Measurements from ENCODE around the gene MED13L. TPM values are rescaled to one million over a fixed set of nuclear protein-coding genes. Genes with fewer than 3 reads are reported as not detected.

MED13L gene
- total and polyA plus RNA-seq, 2 donors (not counting 3 experiments of a cell fraction or from before 2014, with no cell fraction given): 27.4 to 93.6 TPM

DNA sequence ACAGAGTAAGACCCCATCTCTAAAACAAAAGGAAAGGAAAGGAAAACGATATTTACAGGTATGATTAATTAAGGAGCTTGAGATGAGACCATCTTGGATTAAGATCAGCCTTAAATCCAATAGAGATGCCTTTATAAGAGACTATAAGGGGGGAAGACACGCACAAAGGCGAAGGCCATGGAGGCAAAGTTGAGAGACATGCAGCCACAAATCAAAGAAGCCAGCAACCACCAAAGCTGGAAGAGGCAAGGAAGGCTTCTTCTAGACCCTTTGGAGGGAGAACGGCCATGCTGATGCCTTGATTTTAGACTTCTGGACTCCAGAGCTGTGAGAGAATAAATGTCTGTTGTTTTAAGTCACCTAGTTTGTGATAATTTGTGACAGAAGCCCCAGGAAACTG lies 39.6 kb upstream of the MED13L start:
- H3K27me3 ChIP-seq (ENCODE audit: control insufficient read depth in 2 of 2, insufficient read depth in 2 of 2, low read length in 2 of 2): peaks cover 0 to 4% of the 10 kb centered on the region in 2 experiments
- FAIRE-seq: no peak
- H4K20me1 ChIP-seq (replicated peaks; ENCODE audit: control insufficient read depth, extremely low read depth, insufficient read depth, low read length): no peaks in the 10 kb centered on the region
- POLR2A ChIA-PET: no interaction called here
- no TSS peak for BruUV-seq (replicated peaks)
- dilution Hi-C loops (cut with MboI; ENCODE audit: extremely low pct_ligation_motif_present, low sequenced_read_pairs): no loop called here
- no peaks in the 10 kb centered on the region for H3K9me3 ChIP-seq (replicated peaks; ENCODE audit: control insufficient read depth, insufficient read depth, low read length)
- intact Hi-C loops (cut with micrococcal nuclease): no loop called here
- H3K9me1 ChIP-seq (replicated peaks; ENCODE audit: control insufficient read depth, extremely low read depth, insufficient read depth, low read length): no peaks in the 10 kb centered on the region
- TF ChIP-seq POLR2AphosphoS5 (IDR thresholded peaks at IDR 0.05; ENCODE audit: insufficient read depth, low read depth, low read length) (no peak), POLR2A (IDR thresholded peaks at IDR 0.05; ENCODE audit: low read depth, low read length) (no peak), JUN (IDR thresholded peaks at IDR 0.05; ENCODE audit: borderline replicate concordance, insufficient read depth, insufficient read length, low read depth) (no peak), EZH2 (IDR thresholded peaks at IDR 0.05; ENCODE audit: borderline replicate concordance, low read depth, low read length, severe bottlenecking) (no peak), FOS (IDR thresholded peaks at IDR 0.05; ENCODE audit: borderline replicate concordance, insufficient read depth, low read length) (no peak), GATA2 (IDR thresholded peaks at IDR 0.05; ENCODE audit: insufficient read depth, insufficient read length, low read depth, low read length) (no peak), MYC (IDR thresholded peaks at IDR 0.05; ENCODE audit: low read depth, low read length) (no peak)
- TF ChIP-seq, protein P1, sequence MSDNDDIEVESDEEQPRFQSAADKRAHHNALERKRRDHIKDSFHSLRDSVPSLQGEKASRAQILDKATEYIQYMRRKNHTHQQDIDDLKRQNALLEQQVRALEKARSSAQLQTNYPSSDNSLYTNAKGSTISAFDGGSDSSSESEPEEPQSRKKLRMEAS (IDR thresholded peaks at IDR 0.05; ENCODE audit: insufficient read depth, insufficient read length): no peak
- TF ChIP-seq, protein P2, sequence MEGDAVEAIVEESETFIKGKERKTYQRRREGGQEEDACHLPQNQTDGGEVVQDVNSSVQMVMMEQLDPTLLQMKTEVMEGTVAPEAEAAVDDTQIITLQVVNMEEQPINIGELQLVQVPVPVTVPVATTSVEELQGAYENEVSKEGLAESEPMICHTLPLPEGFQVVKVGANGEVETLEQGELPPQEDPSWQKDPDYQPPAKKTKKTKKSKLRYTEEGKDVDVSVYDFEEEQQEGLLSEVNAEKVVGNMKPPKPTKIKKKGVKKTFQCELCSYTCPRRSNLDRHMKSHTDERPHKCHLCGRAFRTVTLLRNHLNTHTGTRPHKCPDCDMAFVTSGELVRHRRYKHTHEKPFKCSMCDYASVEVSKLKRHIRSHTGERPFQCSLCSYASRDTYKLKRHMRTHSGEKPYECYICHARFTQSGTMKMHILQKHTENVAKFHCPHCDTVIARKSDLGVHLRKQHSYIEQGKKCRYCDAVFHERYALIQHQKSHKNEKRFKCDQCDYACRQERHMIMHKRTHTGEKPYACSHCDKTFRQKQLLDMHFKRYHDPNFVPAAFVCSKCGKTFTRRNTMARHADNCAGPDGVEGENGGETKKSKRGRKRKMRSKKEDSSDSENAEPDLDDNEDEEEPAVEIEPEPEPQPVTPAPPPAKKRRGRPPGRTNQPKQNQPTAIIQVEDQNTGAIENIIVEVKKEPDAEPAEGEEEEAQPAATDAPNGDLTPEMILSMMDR (IDR thresholded peaks at IDR 0.05; ENCODE audit: extremely low read depth in 1 of 2, insufficient read depth in 1 of 2, low read depth in 1 of 2, low read length in 2 of 2): no peak
- H2AFZ ChIP-seq (ENCODE audit: low read depth, low read length): no peak overlapping the region
- H3K27ac ChIP-seq (ENCODE audit: insufficient read depth, low read depth, low read length): no peak overlapping the region
- no peak overlapping the region for H3K9ac ChIP-seq (replicated peaks; ENCODE audit: extremely low read depth, insufficient read depth, low read length)
- H3K4me1 ChIP-seq (ENCODE audit: control insufficient read depth, extremely low read depth, insufficient read depth, low read length): peaks cover 8% of the 10 kb centered on the region
- no peak overlapping the region for H3K4me2 ChIP-seq (ENCODE audit: insufficient read depth, low read length)
- H3K4me3 ChIP-seq (replicated peaks in 1 of 3; ENCODE audit: insufficient read depth in 1 of 3, low read depth in 1 of 3, low read length in 3 of 3): no peak overlapping the region
- CTCF ChIA-PET: no interaction called here
- H3K36me3 ChIP-seq (ENCODE audit: control insufficient read depth in 2 of 2, extremely low read depth in 1 of 2, insufficient read depth in 2 of 2, low read length in 2 of 2): no peaks in the 10 kb centered on the region
- DNase-seq (ENCODE audit: low read depth, low spot score): no peak
- no peaks in the 10 kb centered on the region for H3K79me2 ChIP-seq (ENCODE audit: control insufficient read depth, insufficient read depth, low read length)
